A673 (cell line): Measurements from ENCODE around the gene ANGPTL3.

Source experiments
- CTCF ChIP-seq: fragments of 300-800, 200-600 bp; sonication (generic); conservative IDR thresholded peaks from 2 replicates; pipeline ENCODE4 v1.5.1; 2017; ENCODE audit warnings: low read depth, mild to moderate bottlenecking, antibody characterized with exemption, low read length, moderate library complexity, mixed read lengths
- EZH2 ChIP-seq: fragments of 200-600 bp; sonication (generic); IDR thresholded peaks from 2 replicates; pipeline ENCODE4 v1.6.1; 2017; ENCODE audit warnings: borderline replicate concordance, low read depth, mild to moderate bottlenecking, mixed read lengths, antibody characterized with exemption, low read length; ENCODE audit not compliant: poor library complexity, severe bottlenecking

GRCh38 chr1:62595647-62596046 is 1.7 kb upstream of the ANGPTL3 start:
- TF ChIP-seq EZH2 (no peak), CTCF (no peak)
